H1 (cell line): Measurements from ENCODE around the gene XPNPEP1. TPM values are rescaled to one million over a fixed set of nuclear protein-coding genes. Genes with fewer than 3 reads are reported as not detected.

ENCODE experiments used
- CTCF ChIA-PET: fragments of 300-600 bp; sonication (Branson Sonifier 250); formaldehyde crosslinking; loops from one replicate; lab custom pipeline; 2021; ENCODE audit not compliant: partially characterized antibody; lab: Charles Lee
- POLR2A ChIA-PET: fragments of 300-600 bp; sonication (Branson Sonifier 250); formaldehyde crosslinking; loops from one replicate; lab custom pipeline; 2021; ENCODE audit warnings: inconsistent platforms; ENCODE audit not compliant: partially characterized antibody; lab: Charles Lee
- DNase-seq, 2 experiments: peaks; one replicate each; pipeline versions ENCODE4 v3.0.0 to v3.0.0-alpha.2; 2010 to 2022; ENCODE audit warnings: low spot score in 2 of 2, low read depth in 1 of 2, mixed read lengths in 1 of 2
- FAIRE-seq: peaks from 2 replicates; lab custom pipeline; 2011; peaks lifted over from hg19 to GRCh38; lab: Jason Lieb, UNC
- H2AFZ ChIP-seq: 2 replicates; pipeline ENCODE4 v1.8.1; 2012; ENCODE audit warnings: low read length, inconsistent platforms
- H2AK5ac ChIP-seq: 2 replicates; pipeline ENCODE4 v1.6.1; 2013; ENCODE audit warnings: low read depth, low read length
- H2BK120ac ChIP-seq: replicated peaks from 2 replicates; pipeline ENCODE3; 2013; ENCODE audit warnings: low read depth, low read length, inconsistent platforms
- H2BK12ac ChIP-seq: 2 replicates; pipeline ENCODE4 v1.6.1; 2013; ENCODE audit warnings: low read depth, low read length
- H2BK15ac ChIP-seq: 2 replicates; pipeline ENCODE4 v1.6.1; 2013; ENCODE audit warnings: low read length
- H2BK20ac ChIP-seq: 2 replicates; pipeline ENCODE4 v1.6.1; 2013; ENCODE audit warnings: low read length
- H2BK5ac ChIP-seq: 2 replicates; pipeline ENCODE4 v1.6.1; 2013; ENCODE audit warnings: low read depth, low read length
- H3K14ac ChIP-seq: 2 replicates; pipeline ENCODE4 v1.6.1; 2013; ENCODE audit warnings: inconsistent platforms; ENCODE audit not compliant: insufficient read length
- H3K18ac ChIP-seq: 2 replicates; pipeline ENCODE4 v1.6.1; 2013; ENCODE audit warnings: low read length; ENCODE audit errors: extremely low read depth
- H3K23ac ChIP-seq: 2 replicates; pipeline ENCODE4 v1.6.1; 2013; ENCODE audit warnings: inconsistent platforms; ENCODE audit not compliant: insufficient read length
- H3K23me2 ChIP-seq: 2 replicates; pipeline ENCODE4 v1.6.1; 2013; ENCODE audit warnings: low read depth, low read length
- H3K27ac ChIP-seq: 2 replicates; pipeline ENCODE4 v1.6.1; 2011; ENCODE audit warnings: low read depth, low read length, inconsistent platforms
- H3K27me3 ChIP-seq, 4 experiments: replicated peaks in 1 of 4; 1 replicate in 1 of 4; 2 replicates in 3 of 4; pipeline versions ENCODE4 v1.6.1 to v1.8.1; 2011 to 2013; ENCODE audit warnings: low read length in 3 of 4, mild to moderate bottlenecking in 3 of 4, inconsistent platforms in 2 of 4, mixed read lengths in 2 of 4, moderate library complexity in 1 of 4; ENCODE audit not compliant: control insufficient read depth in 3 of 4, insufficient read depth in 3 of 4; ENCODE audit errors: extremely low read depth in 1 of 4
- H3K36me3 ChIP-seq, 4 experiments: 2 replicates each; pipeline versions ENCODE4 v1.6.1 to v1.8.1; 2011 to 2013; ENCODE audit warnings: mild to moderate bottlenecking in 4 of 4, low read length in 3 of 4, moderate library complexity in 2 of 4, control low read depth in 1 of 4, inconsistent platforms in 1 of 4; ENCODE audit not compliant: insufficient read depth in 4 of 4, control insufficient read depth in 2 of 4
- H3K4ac ChIP-seq: replicated peaks from 2 replicates; pipeline ENCODE3; 2013; ENCODE audit warnings: low read length, low read depth, mixed read lengths, inconsistent platforms; ENCODE audit not compliant: insufficient read length
- H3K4me1 ChIP-seq, 4 experiments: replicated peaks in 1 of 4; 1 replicate in 1 of 4; 2 replicates in 3 of 4; pipeline versions ENCODE4 v1.6.1 to v1.8.1; 2011 to 2013; ENCODE audit warnings: low read length in 3 of 4, inconsistent platforms in 2 of 4, mixed read lengths in 1 of 4; ENCODE audit not compliant: insufficient read depth in 4 of 4, control insufficient read depth in 3 of 4
- H3K4me2 ChIP-seq, 2 experiments: 2 replicates each; pipeline versions ENCODE4 v1.6.1 to v1.8.1; 2011 to 2013; ENCODE audit warnings: low read depth in 2 of 2, low read length in 2 of 2, control low read depth in 1 of 2, inconsistent platforms in 1 of 2, mild to moderate bottlenecking in 1 of 2; ENCODE audit not compliant: insufficient read depth in 1 of 2
- H3K4me3 ChIP-seq, 4 experiments: fragments of 200-600, 300-600 bp in 1 of 4; sonication (generic), shearing (Covaris generic), sonication (Bioruptor Twin) in 1 of 4; 2 replicates each; pipeline versions ENCODE4 v1.5.1 to v1.8.1; 2011 to 2016; ENCODE audit warnings: low read length in 4 of 4, low read depth in 3 of 4, control low read depth in 2 of 4, inconsistent platforms in 2 of 4, mild to moderate bottlenecking in 2 of 4, mixed read lengths in 1 of 4, moderate library complexity in 1 of 4; ENCODE audit not compliant: insufficient read depth in 2 of 4; ENCODE audit errors: extremely low read depth in 1 of 4
- H3K56ac ChIP-seq: replicated peaks from 2 replicates; pipeline ENCODE3; 2013; ENCODE audit warnings: low read depth, mild to moderate bottlenecking, mixed read lengths, low read length, inconsistent platforms; ENCODE audit not compliant: insufficient read length
- H3K79me1 ChIP-seq: 2 replicates; pipeline ENCODE4 v1.6.1; 2013; ENCODE audit warnings: low read depth, low read length, control low read depth
- H3K79me2 ChIP-seq, 2 experiments: 2 replicates each; pipeline versions ENCODE4 v1.6.1 to v1.8.1; 2012 to 2013; ENCODE audit warnings: low read length in 2 of 2, mild to moderate bottlenecking in 2 of 2, inconsistent platforms in 1 of 2; ENCODE audit not compliant: insufficient read depth in 2 of 2, control insufficient read depth in 1 of 2
- H3K9ac ChIP-seq, 4 experiments: replicated peaks in 1 of 4; 1 replicate in 1 of 4; 2 replicates in 3 of 4; pipeline versions ENCODE4 v1.6.1 to v1.8.1; 2011 to 2013; ENCODE audit warnings: low read depth in 3 of 4, low read length in 3 of 4, control low read depth in 2 of 4, mild to moderate bottlenecking in 2 of 4, moderate library complexity in 2 of 4, inconsistent platforms in 1 of 4; ENCODE audit errors: extremely low read depth in 1 of 4
- H3K9me3 ChIP-seq, 2 experiments: 2 replicates each; pipeline versions ENCODE4 v1.6.1 to v1.8.1; 2012 to 2013; ENCODE audit warnings: mild to moderate bottlenecking in 2 of 2, moderate library complexity in 2 of 2, control low read depth in 1 of 2, inconsistent platforms in 1 of 2, low read depth in 1 of 2, low read length in 1 of 2, mixed read lengths in 1 of 2; ENCODE audit not compliant: insufficient read depth in 2 of 2
- H4K20me1 ChIP-seq, 2 experiments: replicated peaks in 1 of 2; 2 replicates each; pipeline versions ENCODE3 to v1.8.1; 2011 to 2013; ENCODE audit warnings: inconsistent platforms in 2 of 2, low read length in 2 of 2, mild to moderate bottlenecking in 1 of 2; ENCODE audit not compliant: insufficient read depth in 2 of 2, control insufficient read depth in 1 of 2
- H4K5ac ChIP-seq: 2 replicates; pipeline ENCODE4 v1.6.1; 2013; ENCODE audit warnings: low read length, low read depth, mixed read lengths, inconsistent platforms; ENCODE audit not compliant: insufficient read length
- H4K8ac ChIP-seq: 2 replicates; pipeline ENCODE4 v1.8.0; 2013; ENCODE audit warnings: mild to moderate bottlenecking, moderate library complexity, low read length, inconsistent platforms; ENCODE audit not compliant: insufficient read depth; ENCODE audit errors: extremely low read depth
- H4K91ac ChIP-seq: replicated peaks from 2 replicates; pipeline ENCODE3; 2013; ENCODE audit warnings: low read length, mixed read lengths, inconsistent platforms; ENCODE audit not compliant: insufficient read length
- BACH1 ChIP-seq: IDR thresholded peaks from 2 replicates; pipeline ENCODE4 v1.6.1; 2012; ENCODE audit warnings: low read length, improper control_type of control experiment
- CTBP2 ChIP-seq: IDR thresholded peaks from 2 replicates; pipeline ENCODE4 v1.7.0; 2011; ENCODE audit warnings: borderline replicate concordance, mild to moderate bottlenecking, moderate library complexity, mixed read lengths, low read length; ENCODE audit not compliant: insufficient read depth, insufficient read length
- E2F6 ChIP-seq: IDR thresholded peaks from 2 replicates; pipeline ENCODE4 v1.6.1; 2012; ENCODE audit warnings: inconsistent platforms
- FOSL1 ChIP-seq: IDR thresholded peaks from 2 replicates; pipeline ENCODE4 v1.6.1; 2011; ENCODE audit warnings: mild to moderate bottlenecking, low read depth, low read length, moderate library complexity; ENCODE audit not compliant: insufficient read depth
- HDAC6 ChIP-seq: IDR thresholded peaks from one replicate; pipeline ENCODE4 v1.7.1; 2012; ENCODE audit warnings: low read depth, mild to moderate bottlenecking, inconsistent platforms, low read length, moderate library complexity
- MAFK ChIP-seq: IDR thresholded peaks from 2 replicates; pipeline ENCODE4 v1.6.1; 2012; ENCODE audit warnings: low read depth, mild to moderate bottlenecking, improper control_type of control experiment, low read length
- RAD21 ChIP-seq, 2 experiments: IDR thresholded peaks in 1 of 2; conservative IDR thresholded peaks in 1 of 2; 2 replicates each; pipeline ENCODE4 v1.6.1; 2011; ENCODE audit warnings: low read depth in 2 of 2, low read length in 2 of 2, improper control_type of control experiment in 1 of 2, inconsistent platforms in 1 of 2, mild to moderate bottlenecking in 1 of 2, moderate library complexity in 1 of 2
- RNF2 ChIP-seq: fragments of 200-900, 300-1000 bp; sonication (generic); IDR thresholded peaks from 2 replicates; pipeline ENCODE4 v1.7.1; 2016; ENCODE audit warnings: borderline replicate concordance, low read depth, mild to moderate bottlenecking, antibody characterized with exemption, low read length; ENCODE audit not compliant: poor library complexity, severe bottlenecking; ENCODE audit errors: missing control alignments
- SAP30 ChIP-seq: fragments of 300-600 bp; sonication (generic); IDR thresholded peaks from 2 replicates; pipeline ENCODE4 v1.7.1; 2012; ENCODE audit warnings: low read length, moderate library complexity, mild to moderate bottlenecking, inconsistent platforms; ENCODE audit not compliant: insufficient read depth, insufficient replicate concordance
- TAF7 ChIP-seq: optimal IDR thresholded peaks from 2 replicates; pipeline ENCODE3; 2011; ENCODE audit warnings: low read depth, mild to moderate bottlenecking, inconsistent platforms, low read length, moderate library complexity, borderline replicate concordance
- TBP ChIP-seq: IDR thresholded peaks from 2 replicates; pipeline ENCODE4 v1.6.1; 2011; ENCODE audit warnings: low read depth, low read length, improper control_type of control experiment
- TCF12 ChIP-seq: IDR thresholded peaks from 2 replicates; pipeline ENCODE4 v1.6.1; 2011; ENCODE audit warnings: low read depth, mild to moderate bottlenecking, low read length
- TEAD4 ChIP-seq: IDR thresholded peaks from 2 replicates; pipeline ENCODE4 v1.6.1; 2012; ENCODE audit warnings: low read depth, low read length, inconsistent platforms, mixed read lengths
- WGBS, 2 experiments: shearing (Covaris generic) in 1 of 2; methylation state at CpG; one replicate each; pipeline versions ENCODE4 v1.1.6 to v1.1.7; 2013 to 2015; ENCODE audit warnings: low lambda C conversion rate in 2 of 2, mixed read lengths in 2 of 2, inconsistent platforms in 1 of 2, low coverage in 1 of 2, missing lambda C conversion rate in 1 of 2; ENCODE audit not compliant: insufficient replicate concordance in 2 of 2, insufficient coverage in 1 of 2, insufficient read length in 1 of 2; ENCODE audit errors: extremely low coverage in 1 of 2, missing lambda C conversion rate in 1 of 2; 5-methylcytosine and 5-hydroxymethylcytosine counted together
- polyA plus RNA-seq, 7 experiments: library from polyadenylated mRNA; depleted of rRNA in 3 of 7; stranded (reverse) in 5 of 7; unstranded in 2 of 7; fragments of >200 nt in 5 of 7; fragments of 200-250 nt in 2 of 7; gene quantifications; 1 replicate in 5 of 7; 2 replicates in 1 of 7; 4 replicates in 1 of 7; pipeline versions ENCODE4 v1.2.1 to v1.2.3, GENCODE V29; 2011 to 2013; ENCODE audit warnings: missing spikeins in 2 of 7, mixed read lengths in 2 of 7
- total RNA-seq: library from RNA; stranded (reverse); fragmentation: NEBNext Ultra II Directional; extraction: Animal tissue kit (Norgen Biotek cat#: 25700); gene quantifications from 2 replicates; pipeline ENCODE4 v1.2.1, GENCODE V29; 2021

Gene XPNPEP1
- total and polyA plus RNA-seq, 2 of the 8 experiments (the other 6 are each of a cell fraction or from before 2014, with no cell fraction given) = 61.1 to 201 TPM

GRCh38 chr10:109971634-109972033 is 48.3 kb upstream of the XPNPEP1 start:
- DNase-seq = no peak
- Histone ChIP-seq H3K4me2 (no peak overlapping the region), H2BK5ac (no peak overlapping the region), H3K18ac (no peak overlapping the region), H2AFZ (no peak overlapping the region), H3K23ac (no peak overlapping the region), H3K9ac (no peak overlapping the region), H2BK20ac (no peak overlapping the region), H3K56ac (no peak overlapping the region), H3K27me3 (no peaks in the 10 kb centered on the region), H4K20me1 (no peaks in the 10 kb centered on the region), H3K23me2 (no peaks in the 10 kb centered on the region), H3K79me1 (no peaks in the 10 kb centered on the region), H3K14ac (no peak overlapping the region), H4K8ac (no peak overlapping the region), H3K36me3 (no peaks in the 10 kb centered on the region), H3K27ac (no peak overlapping the region), H3K4me3 (no peak overlapping the region), H3K4me1 (peaks cover 0 to 14% (median 3%) of the 10 kb centered on the region in 4 experiments; a peak in 4 of 7 replicates), H2BK12ac (no peak overlapping the region), H2BK120ac (no peak overlapping the region), H2BK15ac (no peak overlapping the region), H3K9me3 (no peaks in the 10 kb centered on the region), H3K4ac (no peak overlapping the region), H4K91ac (no peak overlapping the region), H2AK5ac (no peak overlapping the region), H3K79me2 (no peaks in the 10 kb centered on the region), H4K5ac (no peak overlapping the region)
- ChIA-PET POLR2A (no interaction called here), CTCF (interaction anchor here (0.6 to 3.8 kb wide), 7 partner anchors 9 to 197 kb away, joined by 3 to 11 read pairs (median 4); partner anchors contain the start of gene ADD3)
- 95% methylated on average over 3 of the region's 3 CpGs; no CpG with 5 or more reads in 1 of the 2 experiments for WGBS, 2 experiments
- FAIRE-seq = no peak
- TF ChIP-seq TEAD4 = no peak
- no peak for TF ChIP-seq SAP30
- no peak for TF ChIP-seq HDAC6
- TF ChIP-seq TCF12 = no peak
- no peak for TF ChIP-seq RNF2
- TF ChIP-seq RAD21 (IDR thresholded peaks at IDR 0.05 in 1 of 2, conservative IDR thresholded peaks at IDR 0.05 in 1 of 2; ENCODE audit: low read depth in 2 of 2, low read length in 2 of 2) = no peak
- TF ChIP-seq E2F6 = no peak
- TF ChIP-seq TBP = no peak
- no peak for TF ChIP-seq MAFK
- no peak for TF ChIP-seq TAF7
- no peak for TF ChIP-seq FOSL1
- TF ChIP-seq BACH1 = no peak
- no peak for TF ChIP-seq CTBP2
